IMR-90 (cell line): ENCODE results near the gene PLXNA4. TPM values are rescaled to one million over a fixed set of nuclear protein-coding genes. Genes with fewer than 3 reads are reported as not detected.

Experiments
- ATAC-seq: fragments of 200-7000 bp; cut with Tn5 transposase; 2 replicates; pipeline ENCODE4 v1.9.1; 2020; ENCODE audit warnings: low read depth, mild to moderate bottlenecking, moderate library complexity
- BruUV-seq: library from RNA; stranded (reverse); fragments of 400-500 nt; replicated peaks from 2 replicates; lab custom pipeline; 2021; lab: Mats Ljungman, UMichigan
- CTCF ChIA-PET: fragments of 300-600 bp; formaldehyde crosslinking; extraction: SDS; loops from one replicate; lab custom pipeline; 2021; ENCODE audit warnings: antibody characterized with exemption; lab: Yijun Ruan, JAX
- POLR2A ChIA-PET: fragments of 300-600 bp; sonication (Branson Sonifier 250); formaldehyde crosslinking; loops from one replicate; lab custom pipeline; 2022; ENCODE audit warnings: antibody characterized with exemption; ENCODE audit not compliant: unreplicated experiment; lab: Charles Lee
- DNase-seq: peaks from one replicate; pipeline ENCODE4 v3.0.0; 2013
- H2AFZ ChIP-seq: replicated peaks from 2 replicates; pipeline ENCODE3; 2013; ENCODE audit warnings: low read length, mild to moderate bottlenecking; ENCODE audit not compliant: poor library complexity
- H2AK5ac ChIP-seq: 2 replicates; pipeline ENCODE4 v1.6.1; 2013; ENCODE audit warnings: low read depth, low read length, inconsistent platforms
- H2AK9ac ChIP-seq: replicated peaks from 2 replicates; pipeline ENCODE3; 2013; ENCODE audit warnings: mild to moderate bottlenecking, low read depth, low read length, moderate library complexity; ENCODE audit not compliant: poor library complexity
- H2BK120ac ChIP-seq: 2 replicates; pipeline ENCODE4 v1.6.1; 2013; ENCODE audit warnings: low read depth, low read length, inconsistent platforms
- H2BK15ac ChIP-seq: 3 replicates; pipeline ENCODE4 v1.6.1; 2013; ENCODE audit warnings: low read depth, low read length, inconsistent platforms
- H2BK20ac ChIP-seq: 2 replicates; pipeline ENCODE4 v1.6.1; 2013; ENCODE audit warnings: low read depth, mild to moderate bottlenecking, inconsistent platforms, low read length, moderate library complexity
- H2BK5ac ChIP-seq: 2 replicates; pipeline ENCODE4 v1.6.1; 2013; ENCODE audit warnings: mild to moderate bottlenecking, low read depth, low read length, inconsistent platforms; ENCODE audit not compliant: poor library complexity, severe bottlenecking
- H3K14ac ChIP-seq: replicated peaks from 2 replicates; pipeline ENCODE4 v1.6.1; 2013; ENCODE audit warnings: low read depth, low read length, inconsistent platforms
- H3K18ac ChIP-seq: 2 replicates; pipeline ENCODE4 v1.6.1; 2013; ENCODE audit warnings: low read depth, low read length, control low read depth
- H3K23ac ChIP-seq: 2 replicates; pipeline ENCODE4 v1.6.1; 2013; ENCODE audit warnings: low read depth, low read length, inconsistent platforms
- H3K27ac ChIP-seq: 2 replicates; pipeline ENCODE4 v1.5.1; 2013; ENCODE audit warnings: mild to moderate bottlenecking, control low read depth, low read length; ENCODE audit not compliant: insufficient read depth
- H3K27me3 ChIP-seq: 2 replicates; pipeline ENCODE4 v1.6.1; 2013; ENCODE audit warnings: low read length; ENCODE audit not compliant: control insufficient read depth, insufficient read depth
- H3K36me3 ChIP-seq: 2 replicates; pipeline ENCODE4 v1.6.1; 2013; ENCODE audit warnings: low read length, mixed read lengths; ENCODE audit not compliant: control insufficient read depth, insufficient read depth
- H3K4ac ChIP-seq: 2 replicates; pipeline ENCODE4 v1.6.1; 2013; ENCODE audit warnings: low read depth, low read length, inconsistent platforms
- H3K4me1 ChIP-seq: 2 replicates; pipeline ENCODE4 v1.6.1; 2013; ENCODE audit warnings: low read length, mixed read lengths; ENCODE audit not compliant: control insufficient read depth, insufficient read depth
- H3K4me2 ChIP-seq: 2 replicates; pipeline ENCODE4 v1.6.1; 2013; ENCODE audit warnings: low read depth, mild to moderate bottlenecking, control low read depth, low read length, moderate library complexity
- H3K4me3 ChIP-seq: 2 replicates; pipeline ENCODE4 v1.5.1; 2013; ENCODE audit warnings: low read depth, mild to moderate bottlenecking, control low read depth, low read length, moderate library complexity; ENCODE audit not compliant: insufficient read depth
- H3K56ac ChIP-seq: 2 replicates; pipeline ENCODE4 v1.6.1; 2013; ENCODE audit warnings: low read length, inconsistent platforms; ENCODE audit not compliant: insufficient read depth; ENCODE audit errors: extremely low read depth
- H3K79me1 ChIP-seq, 2 experiments: 2 replicates each; pipeline ENCODE4 v1.6.1; 2013; ENCODE audit warnings: low read length in 2 of 2, inconsistent platforms in 1 of 2, low read depth in 1 of 2
- H3K9ac ChIP-seq: 2 replicates; pipeline ENCODE4 v1.6.1; 2013; ENCODE audit warnings: low read depth, low read length, control low read depth
- H3K9me1 ChIP-seq: 2 replicates; pipeline ENCODE4 v1.6.1; 2013; ENCODE audit warnings: low read length, inconsistent platforms; ENCODE audit not compliant: insufficient read depth
- H3K9me3 ChIP-seq: 2 replicates; pipeline ENCODE4 v1.6.1; 2013; ENCODE audit warnings: low read length; ENCODE audit not compliant: control insufficient read depth, insufficient read depth
- H4K20me1 ChIP-seq: 2 replicates; pipeline ENCODE4 v1.6.1; 2013; ENCODE audit warnings: low read length, inconsistent platforms; ENCODE audit not compliant: insufficient read depth
- H4K5ac ChIP-seq: 2 replicates; pipeline ENCODE4 v1.6.1; 2013; ENCODE audit warnings: mild to moderate bottlenecking, low read depth, low read length, control low read depth
- H4K8ac ChIP-seq, 2 experiments: 2 replicates each; pipeline ENCODE4 v1.6.1; 2013; ENCODE audit warnings: low read depth in 2 of 2, low read length in 2 of 2, control low read depth in 1 of 2, inconsistent platforms in 1 of 2
- H4K91ac ChIP-seq: 2 replicates; pipeline ENCODE4 v1.6.1; 2013; ENCODE audit warnings: low read depth, low read length, inconsistent platforms; ENCODE audit not compliant: insufficient read depth
- BHLHE40 ChIP-seq: fragments of 150-350 bp; IDR thresholded peaks from 2 replicates; pipeline ENCODE4 v1.6.1; 2016; ENCODE audit warnings: mild to moderate bottlenecking, low read depth, low read length
- CEBPB ChIP-seq: IDR thresholded peaks from 2 replicates; pipeline ENCODE4 v1.6.1; 2012; ENCODE audit warnings: low read depth, low read length, improper control_type of control experiment
- CTCF ChIP-seq: conservative IDR thresholded peaks from 2 replicates; pipeline ENCODE4 v1.5.1; 2012; ENCODE audit warnings: mild to moderate bottlenecking, low read depth, low read length, improper control_type of control experiment
- MAZ ChIP-seq: IDR thresholded peaks from 2 replicates; pipeline ENCODE4 v1.6.1; 2012; ENCODE audit warnings: low read depth, mild to moderate bottlenecking, low read length, improper control_type of control experiment, moderate library complexity, borderline replicate concordance
- MXI1 ChIP-seq: IDR thresholded peaks from 2 replicates; pipeline ENCODE4 v1.6.1; 2012; ENCODE audit warnings: low read depth, mild to moderate bottlenecking, low read length, moderate library complexity, borderline replicate concordance
- POLR2A ChIP-seq: IDR thresholded peaks from 2 replicates; pipeline ENCODE4 v1.6.1; 2012; ENCODE audit warnings: mild to moderate bottlenecking, low read depth, low read length
- RAD21 ChIP-seq: IDR thresholded peaks from 2 replicates; pipeline ENCODE4 v1.6.1; 2012; ENCODE audit warnings: low read length, improper control_type of control experiment
- RFX5 ChIP-seq: IDR thresholded peaks from 2 replicates; pipeline ENCODE4 v1.8.0; 2012; ENCODE audit warnings: low read depth, mild to moderate bottlenecking, low read length, moderate library complexity
- WGBS, 2 experiments: methylation state at CpG; one replicate each; pipeline versions ENCODE4 v1.1.5 to v1.1.7; 2013; ENCODE audit warnings: missing lambda C conversion rate in 2 of 2; ENCODE audit not compliant: insufficient read length in 1 of 2; ENCODE audit errors: extremely low coverage in 2 of 2; 5-methylcytosine and 5-hydroxymethylcytosine counted together
- dilution Hi-C: fragments of 300-500 bp; cut with HindIII; formaldehyde crosslinking; loops from one replicate; pipeline ENCODE4 v1.14.3; 2018; ENCODE audit warnings: low sequenced_read_pairs; ENCODE audit not compliant: unreplicated experiment
- in situ Hi-C: fragments of 300-500 bp; cut with MboI; formaldehyde crosslinking; loops from 3 replicates; pipeline ENCODE4 v1.14.3; 2019; ENCODE audit warnings: low sequenced_read_pairs, inconsistent platforms, mixed read lengths
- intact Hi-C: fragments of 100-400 bp; cut with micrococcal nuclease; formaldehyde crosslinking; loops from 2 replicates; pipeline ENCODE4 v1.10.0; 2022
- polyA plus RNA-seq, 3 experiments: library from polyadenylated mRNA; depleted of rRNA; stranded (reverse); fragments of >200 nt; gene quantifications; 2 replicates each; pipeline ENCODE4 v1.2.3, GENCODE V29; 2012; ENCODE audit warnings: low replicate concordance in 1 of 3
- total RNA-seq: library from RNA; depleted of rRNA; stranded (reverse); fragments of >200 nt; gene quantifications from 2 replicates; pipeline ENCODE4 v1.2.3, GENCODE V29; 2012

PLXNA4 gene
- total and polyA plus RNA-seq, 2 of the 4 experiments (the other 2 are of a cell fraction), result under 0.01 TPM

DNA sequence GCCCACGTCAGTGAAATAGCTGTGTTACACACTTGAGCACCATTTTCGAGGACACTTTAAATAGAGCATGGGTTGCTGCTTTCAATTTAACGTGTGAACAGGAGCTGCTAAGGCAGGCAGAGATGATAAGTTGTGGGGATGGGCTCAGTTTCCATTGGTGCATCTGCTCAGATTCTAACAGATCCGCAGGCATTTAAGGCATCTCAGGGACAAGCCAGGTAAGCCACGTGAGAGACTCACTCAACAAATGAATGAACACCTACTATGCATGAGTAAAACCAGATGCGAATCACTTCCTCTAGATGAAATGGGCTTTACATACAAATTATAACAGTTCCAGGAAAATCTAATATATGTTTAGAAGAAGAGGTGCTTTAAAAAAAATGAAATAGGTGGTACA is 34.6 kb downstream of the PLXNA4 start:
- no peaks in the 10 kb centered on the region for H3K27me3 ChIP-seq
- in situ Hi-C loops, result no loop called here
- H3K27ac ChIP-seq, result no peak overlapping the region
- DNase-seq (no peak), ATAC-seq (no peak)
- intact Hi-C loops, result no loop called here
- H3K4me1 ChIP-seq, result no peaks in the 10 kb centered on the region
- BruUV-seq, result no TSS peak
- no peak overlapping the region for H3K23ac ChIP-seq
- H3K56ac ChIP-seq, result no peak overlapping the region
- H2AK9ac ChIP-seq, result no peak overlapping the region
- H3K4me2 ChIP-seq, result no peak overlapping the region
- no peaks in the 10 kb centered on the region for H3K9me1 ChIP-seq
- H3K9ac ChIP-seq, result no peak overlapping the region
- H4K91ac ChIP-seq, result no peak overlapping the region
- H3K9me3 ChIP-seq, result no peaks in the 10 kb centered on the region
- ChIA-PET CTCF (no interaction called here), POLR2A (no interaction called here)
- H3K36me3 ChIP-seq, result no peaks in the 10 kb centered on the region
- H3K14ac ChIP-seq, result no peak overlapping the region
- H3K18ac ChIP-seq, result no peak overlapping the region
- WGBS, 2 experiments, result no CpG with 5 or more reads among the region's 6 CpGs
- no peak for TF ChIP-seq CTCF
- no peak for TF ChIP-seq RAD21
- TF ChIP-seq MXI1, result no peak
- TF ChIP-seq MAZ, result no peak
- TF ChIP-seq RFX5, result no peak
- no peak for TF ChIP-seq POLR2A
- no peak for TF ChIP-seq BHLHE40
- TF ChIP-seq CEBPB, result no peak
- no peak overlapping the region for H4K8ac ChIP-seq
- H2AK5ac ChIP-seq, result no peak overlapping the region
- H2AFZ ChIP-seq, result no peak overlapping the region
- H2BK15ac ChIP-seq, result no peak overlapping the region
- no peak overlapping the region for H2BK20ac ChIP-seq
- no peak overlapping the region for H2BK5ac ChIP-seq
- no peaks in the 10 kb centered on the region for H4K20me1 ChIP-seq
- dilution Hi-C loops, result no loop called here
- no peak overlapping the region for H4K5ac ChIP-seq
- no peaks in the 10 kb centered on the region for H3K79me1 ChIP-seq
- H3K4me3 ChIP-seq, result no peak overlapping the region
- H2BK120ac ChIP-seq, result no peak overlapping the region
- no peak overlapping the region for H3K4ac ChIP-seq
